Prostate gland (tissue), 2 donors: ENCODE measurements around the gene RAPH1. TPM values are rescaled to one million over a fixed set of nuclear protein-coding genes. Genes with fewer than 3 reads are reported as not detected.
"Not testable (repeated sequence)": the region's sequence is repeated elsewhere in the genome, so short reads cannot be mapped to it uniquely, and the experiment has no call there.

Experiments
- DNase-seq: peaks from one replicate; pipeline ENCODE4 v3.0.0-alpha.2; 2019; ENCODE audit warnings: low spot score
- H3K27ac ChIP-seq, 2 donors: fragments of 200-600 bp; sonication (generic); 2 replicates each; pipeline ENCODE4 v1.5.1; 2017 to 2019
- H3K27me3 ChIP-seq: fragments of 200-600 bp; sonication (generic); replicated peaks from 2 replicates; pipeline ENCODE4 v1.5.1; 2019; ENCODE audit not compliant: insufficient read depth
- H3K36me3 ChIP-seq, 2 donors: fragments of 200-600 bp; sonication (generic); 1 replicate in 1 of 2; 2 replicates in 1 of 2; pipeline versions ENCODE4 v1.5.1 to v1.8.1; 2017 to 2019
- H3K4me1 ChIP-seq: fragments of 200-600 bp; sonication (generic); replicated peaks from 2 replicates; pipeline ENCODE4 v1.5.1; 2019
- H3K4me3 ChIP-seq, 2 donors: fragments of 200-600 bp; sonication (generic); 2 replicates each; pipeline ENCODE4 v1.5.1; 2017 to 2019
- H3K9me3 ChIP-seq: fragments of 200-600 bp; sonication (generic); 2 replicates; pipeline ENCODE4 v1.5.1; 2017
- POLR2A ChIP-seq: fragments of 450-650 bp; IDR thresholded peaks from one replicate; pipeline ENCODE4 v1.6.1; 2016; ENCODE audit warnings: antibody characterized with exemption, mild to moderate bottlenecking
- POLR2AphosphoS5 ChIP-seq: sonication (generic); formaldehyde crosslinking; IDR thresholded peaks from one replicate; pipeline ENCODE4 v1.6.1; 2017; ENCODE audit warnings: antibody characterized with exemption
- WGBS: methylation state at CpG from one replicate; pipeline ENCODE4 v1.1.5; 2018; 5-methylcytosine and 5-hydroxymethylcytosine counted together
- intact Hi-C: fragments of 100-400 bp; cut with DNase I; formaldehyde crosslinking; loops from one replicate; pipeline ENCODE4 v1.14.2; 2022
- total RNA-seq, 2 donors: library from RNA; depleted of rRNA; stranded (reverse); fragments of >200 nt; gene quantifications; one replicate each; pipeline ENCODE4 v1.1.0, GENCODE V29; 2016
- TF ChIP-seq, protein P1 (sequence below), 4 experiments: fragments of 200-600 bp in 2 of 4; fragments of 450-650 bp in 2 of 4; sonication (generic) in 2 of 4; IDR thresholded peaks; 1 replicate in 3 of 4; 2 replicates in 1 of 4; pipeline ENCODE4 v1.5.1; 2016 to 2019; ENCODE audit warnings: antibody characterized with exemption in 4 of 4, mild to moderate bottlenecking in 2 of 4, moderate library complexity in 2 of 4

Gene RAPH1
- total RNA-seq, 2 donors from 2014 or later = 27.6 to 35.0 TPM

DNA sequence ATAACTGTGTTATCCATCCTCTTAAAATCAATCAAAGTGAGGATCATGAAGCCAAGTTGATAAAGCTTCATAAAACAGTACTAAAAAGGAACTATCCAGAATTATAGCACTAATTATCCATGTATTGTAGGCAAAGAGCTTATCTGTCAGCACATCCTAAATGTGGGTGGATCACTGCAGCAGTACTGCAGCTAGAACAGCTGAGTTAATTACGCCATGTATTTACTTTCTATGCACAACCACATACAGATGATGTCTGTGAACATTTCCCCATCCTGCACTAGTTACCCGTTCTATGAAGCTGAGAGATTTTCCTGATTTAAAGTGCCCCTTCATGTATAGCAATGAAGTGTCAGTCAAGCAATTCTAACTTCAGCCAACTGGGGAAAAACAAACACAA is 96.6 kb downstream of the RAPH1 start:
- Histone ChIP-seq H3K9me3 (no peaks in the 10 kb centered on the region), H3K36me3 (peaks cover 0 to 3% of the 10 kb centered on the region in 2 donors), H3K27me3 (no peaks in the 10 kb centered on the region), H3K4me1 (no peaks in the 10 kb centered on the region), H3K27ac (no peak overlapping the region), H3K4me3 (no peak overlapping the region)
- no peak for DNase-seq
- intact Hi-C loops = no loop called here
- TF ChIP-seq, protein P1, sequence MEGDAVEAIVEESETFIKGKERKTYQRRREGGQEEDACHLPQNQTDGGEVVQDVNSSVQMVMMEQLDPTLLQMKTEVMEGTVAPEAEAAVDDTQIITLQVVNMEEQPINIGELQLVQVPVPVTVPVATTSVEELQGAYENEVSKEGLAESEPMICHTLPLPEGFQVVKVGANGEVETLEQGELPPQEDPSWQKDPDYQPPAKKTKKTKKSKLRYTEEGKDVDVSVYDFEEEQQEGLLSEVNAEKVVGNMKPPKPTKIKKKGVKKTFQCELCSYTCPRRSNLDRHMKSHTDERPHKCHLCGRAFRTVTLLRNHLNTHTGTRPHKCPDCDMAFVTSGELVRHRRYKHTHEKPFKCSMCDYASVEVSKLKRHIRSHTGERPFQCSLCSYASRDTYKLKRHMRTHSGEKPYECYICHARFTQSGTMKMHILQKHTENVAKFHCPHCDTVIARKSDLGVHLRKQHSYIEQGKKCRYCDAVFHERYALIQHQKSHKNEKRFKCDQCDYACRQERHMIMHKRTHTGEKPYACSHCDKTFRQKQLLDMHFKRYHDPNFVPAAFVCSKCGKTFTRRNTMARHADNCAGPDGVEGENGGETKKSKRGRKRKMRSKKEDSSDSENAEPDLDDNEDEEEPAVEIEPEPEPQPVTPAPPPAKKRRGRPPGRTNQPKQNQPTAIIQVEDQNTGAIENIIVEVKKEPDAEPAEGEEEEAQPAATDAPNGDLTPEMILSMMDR (IDR thresholded peaks at IDR 0.05) = no peak
- TF ChIP-seq POLR2AphosphoS5 (no peak), POLR2A (no peak)
- WGBS = 84% methylated on average over 2 of the region's 2 CpGs

DNA sequence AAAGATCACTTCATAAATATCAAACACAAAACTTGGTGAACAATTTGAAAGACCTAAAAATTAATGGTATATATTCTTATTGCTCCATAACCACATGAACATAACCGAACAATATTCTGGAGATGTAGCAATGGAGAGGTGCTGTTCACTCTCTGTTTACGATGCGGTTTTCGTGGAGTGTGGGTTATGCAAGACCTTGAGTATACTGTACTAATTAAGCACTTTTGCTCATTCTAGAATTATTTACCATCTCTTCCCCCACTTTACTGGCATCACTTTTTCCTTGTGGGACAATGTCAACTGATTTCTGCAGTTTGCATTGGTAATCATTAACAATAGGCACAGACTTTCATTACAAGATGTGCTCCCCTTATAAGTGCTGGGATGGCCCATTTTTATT is 97.6 kb downstream of the RAPH1 start:
- no peaks in the 10 kb centered on the region for H3K27me3 ChIP-seq
- TF ChIP-seq, protein P1 (IDR thresholded peaks at IDR 0.05) = no peak
- TF ChIP-seq POLR2AphosphoS5 (no peak), POLR2A (no peak)
- H3K36me3 ChIP-seq = peaks cover 0 to 3% of the 10 kb centered on the region in 2 donors
- no peak overlapping the region for H3K27ac ChIP-seq
- H3K4me1 ChIP-seq = no peaks in the 10 kb centered on the region
- no peak overlapping the region for H3K4me3 ChIP-seq
- intact Hi-C loops = no loop called here
- DNase-seq = no peak
- WGBS = 92% methylated on average over 4 of the region's 4 CpGs
- no peaks in the 10 kb centered on the region for H3K9me3 ChIP-seq

DNA sequence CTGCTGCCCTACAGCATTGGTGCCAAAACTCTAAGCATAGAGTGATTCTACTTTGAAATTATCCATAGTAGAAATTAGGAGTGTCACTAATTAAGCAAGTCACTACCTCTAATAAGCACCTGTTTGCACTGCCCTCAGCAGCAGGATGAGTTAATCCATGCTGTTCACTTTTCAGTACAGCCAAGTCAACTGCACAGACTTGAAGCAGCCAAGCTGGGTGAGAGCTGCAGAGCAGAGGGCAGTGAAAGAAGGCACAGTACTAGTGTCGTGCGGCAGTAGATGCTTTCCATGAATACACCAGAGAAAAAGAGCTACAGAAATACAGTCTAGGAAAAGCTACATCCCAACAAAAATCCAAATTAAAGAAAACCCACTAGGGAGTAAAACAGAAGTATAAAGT is 98.6 kb downstream of the RAPH1 start:
- H3K4me1 ChIP-seq = no peaks in the 10 kb centered on the region
- H3K9me3 ChIP-seq = no peaks in the 10 kb centered on the region
- no peak for DNase-seq
- no peak overlapping the region for H3K27ac ChIP-seq
- 81% methylated on average over 2 of the region's 2 CpGs for WGBS
- no peaks in the 10 kb centered on the region for H3K27me3 ChIP-seq
- TF ChIP-seq POLR2A (no peak), POLR2AphosphoS5 (no peak)
- TF ChIP-seq, protein P1 (IDR thresholded peaks at IDR 0.05) = no peak
- H3K4me3 ChIP-seq = no peak overlapping the region
- intact Hi-C loops = no loop called here
- peaks cover 0 to 3% of the 10 kb centered on the region in 2 donors for H3K36me3 ChIP-seq

DNA sequence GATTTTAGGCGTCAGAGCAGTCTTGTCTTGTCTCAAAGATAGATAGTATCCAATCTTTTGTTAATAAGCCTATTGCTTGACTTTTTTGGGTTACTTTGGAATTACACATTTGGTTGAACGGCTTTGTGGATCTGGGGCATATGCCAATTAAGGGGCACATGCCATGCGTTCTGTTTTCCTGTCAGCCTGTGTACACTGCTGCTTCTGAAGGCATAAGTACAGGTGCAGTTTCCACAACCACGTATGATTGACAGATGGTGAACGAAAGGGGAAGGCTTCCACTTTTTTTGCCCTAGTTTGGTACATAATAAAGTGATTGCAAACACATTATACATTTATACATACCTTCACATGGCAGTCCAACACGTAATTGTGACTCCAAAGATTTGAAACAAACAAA is 102.3 kb downstream of the RAPH1 start:
- TF ChIP-seq POLR2AphosphoS5 = no peak
- H3K4me1 ChIP-seq = no peaks in the 10 kb centered on the region
- intact Hi-C loops = no loop called here
- H3K27ac ChIP-seq = no peak overlapping the region
- no peak overlapping the region for H3K4me3 ChIP-seq
- 79% methylated on average over 6 of the region's 6 CpGs for WGBS
- DNase-seq = no peak
- no peaks in the 10 kb centered on the region for H3K9me3 ChIP-seq
- H3K27me3 ChIP-seq = no peaks in the 10 kb centered on the region
- H3K36me3 ChIP-seq = no peaks in the 10 kb centered on the region

DNA sequence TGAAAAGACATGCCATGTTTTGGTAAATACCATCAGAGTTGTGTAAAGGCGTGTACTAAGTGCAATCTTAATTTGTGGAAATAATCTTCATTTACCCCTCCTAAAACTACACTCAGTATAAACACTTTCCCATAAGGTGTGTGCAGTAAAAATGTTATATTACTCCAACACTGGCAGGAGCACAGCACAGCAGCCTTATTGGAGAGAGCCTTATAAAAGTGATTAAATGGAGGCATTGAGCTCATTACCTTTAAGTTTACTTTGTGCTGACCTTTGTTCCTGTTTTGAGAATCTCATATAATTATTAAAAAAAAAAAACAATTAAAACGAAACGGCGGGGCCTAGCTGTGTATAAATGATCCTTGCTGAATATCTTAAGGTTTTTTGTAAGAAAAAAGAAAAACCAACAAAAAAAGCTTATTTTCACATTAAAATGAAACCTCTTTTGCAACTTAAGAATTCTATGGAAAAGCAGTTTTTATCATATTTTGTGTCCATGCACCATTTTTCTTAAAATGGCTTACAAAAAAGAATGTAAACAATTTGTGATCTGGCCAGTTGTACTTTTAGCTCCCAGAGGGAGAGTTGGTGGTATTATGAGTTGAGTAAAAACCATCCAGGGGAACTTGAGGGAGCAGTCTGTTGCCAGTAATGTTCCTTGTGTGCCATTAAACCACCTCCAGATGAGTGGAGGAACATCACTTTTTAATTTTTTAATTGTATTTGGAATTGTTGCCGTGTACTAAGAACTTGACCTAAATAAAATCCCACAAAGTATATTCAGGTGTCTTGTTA is 103.5 kb downstream of the RAPH1 start:
- no peak for DNase-seq
- TF ChIP-seq POLR2AphosphoS5 = no peak
- no peak for TF ChIP-seq POLR2A
- TF ChIP-seq, protein P1 (IDR thresholded peaks at IDR 0.05) = no peak
- Histone ChIP-seq H3K36me3 (no peaks in the 10 kb centered on the region), H3K9me3 (no peaks in the 10 kb centered on the region), H3K4me3 (no peak overlapping the region), H3K4me1 (no peaks in the 10 kb centered on the region), H3K27me3 (no peaks in the 10 kb centered on the region), H3K27ac (no peak overlapping the region)
- 74% methylated on average over 5 of the region's 5 CpGs for WGBS
- intact Hi-C loops = no loop called here

DNA sequence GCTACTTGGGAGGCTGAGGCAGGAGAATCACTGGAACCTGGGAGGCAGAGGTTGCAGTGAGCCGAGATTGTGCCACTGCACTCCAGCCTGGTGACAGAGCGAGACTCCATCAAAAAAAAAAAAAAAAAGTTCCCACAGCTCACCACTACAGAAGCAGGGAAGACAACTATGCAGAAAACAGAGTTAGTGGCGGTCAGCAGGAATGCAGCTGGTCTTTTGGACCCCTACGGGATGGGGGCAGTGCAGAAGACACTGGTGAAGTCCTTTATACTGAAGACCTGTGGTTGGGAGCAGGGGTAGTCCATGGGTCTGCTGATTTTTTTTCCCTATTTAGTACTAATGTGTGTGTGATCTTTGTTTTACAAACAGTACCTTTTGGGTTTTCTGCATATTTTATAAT is 105.5 kb downstream of the RAPH1 start:
- H3K36me3 ChIP-seq, H3K9me3 ChIP-seq, H3K4me3 ChIP-seq, DNase-seq, H3K4me1 ChIP-seq, H3K27ac ChIP-seq, H3K27me3 ChIP-seq, intact Hi-C loops: not testable (repeated sequence)
- WGBS = 91% methylated on average over 4 of the region's 4 CpGs
